HepG2 (cell line): ENCODE results near the gene PLPPR2. TPM values are rescaled to one million over a fixed set of nuclear protein-coding genes. Genes with fewer than 3 reads are reported as not detected.

ENCODE experiments used
- ATAC-seq: fragments of 200-7000 bp; cut with Tn5 transposase; 3 replicates; pipeline ENCODE4 v1.9.1; 2020; ENCODE audit warnings: mild to moderate bottlenecking, moderate library complexity
- BruUV-seq: library from RNA; stranded (reverse); fragments of 400-500 nt; replicated peaks from 2 replicates; lab custom pipeline; 2021; lab: Mats Ljungman, UMichigan
- CTCF ChIA-PET: fragments of 300-600 bp; formaldehyde crosslinking; extraction: SDS; loops from one replicate; lab custom pipeline; 2021; ENCODE audit warnings: low total read pairs, inconsistent platforms, low intra/inter-chr PET ratio; lab: Yijun Ruan, JAX
- POLR2A ChIA-PET: fragments of 350-600 bp; sonication (Branson Sonifier 250); formaldehyde crosslinking; loops from one replicate; lab custom pipeline; 2020; ENCODE audit warnings: antibody characterized with exemption, inconsistent platforms; lab: Yijun Ruan, JAX
- DNase-seq: peaks from one replicate; pipeline ENCODE4 v3.0.0-alpha.2; 2015; ENCODE audit warnings: low spot score
- FAIRE-seq: peaks from 3 replicates; lab custom pipeline; 2011; peaks lifted over from hg19 to GRCh38; lab: Jason Lieb, UNC
- H2AFZ ChIP-seq: one replicate; pipeline ENCODE4 v1.6.1; 2011; ENCODE audit warnings: low read length, inconsistent platforms
- H3K27ac ChIP-seq: fragments of 300-600 bp; 3 replicates; pipeline ENCODE4 v1.8.0; 2011; ENCODE audit warnings: mixed run types, mild to moderate bottlenecking, mixed read lengths, low read length, inconsistent platforms; ENCODE audit not compliant: insufficient read depth; ENCODE audit errors: extremely low read length
- H3K27me3 ChIP-seq, 2 experiments: fragments of 200-600 bp in 1 of 2; 2 replicates in 1 of 2; 3 replicates in 1 of 2; pipeline versions ENCODE4 v1.6.0 to v1.8.0; 2011; ENCODE audit warnings: low read length in 2 of 2, mild to moderate bottlenecking in 2 of 2, moderate library complexity in 2 of 2, inconsistent platforms in 1 of 2; ENCODE audit not compliant: insufficient read depth in 2 of 2, control insufficient read depth in 1 of 2
- H3K36me3 ChIP-seq, 2 experiments: fragments of 200-600 bp in 1 of 2; replicated peaks in 1 of 2; 2 replicates in 1 of 2; 3 replicates in 1 of 2; pipeline versions ENCODE4 v1.5.1 to v1.8.0; 2011; ENCODE audit warnings: low read length in 2 of 2, inconsistent platforms in 1 of 2; ENCODE audit not compliant: insufficient read depth in 2 of 2, control insufficient read depth in 1 of 2
- H3K4me1 ChIP-seq: 2 replicates; pipeline ENCODE4 v1.5.1; 2012; ENCODE audit warnings: low read length, inconsistent platforms; ENCODE audit not compliant: insufficient read depth
- H3K4me2 ChIP-seq: 2 replicates; pipeline ENCODE4 v1.6.0; 2011; ENCODE audit warnings: low read depth, low read length, inconsistent platforms
- H3K4me3 ChIP-seq, 3 experiments: fragments of 200-600 bp in 1 of 3; sonication (generic), shearing (Covaris generic) in 1 of 3; replicated peaks in 1 of 3; 2 replicates each; pipeline ENCODE4 v1.5.1; 2011 to 2016; ENCODE audit warnings: low read length in 3 of 3, inconsistent platforms in 2 of 3, low read depth in 2 of 3, mild to moderate bottlenecking in 2 of 3, control low read depth in 1 of 3, mixed read lengths in 1 of 3; ENCODE audit not compliant: insufficient read depth in 1 of 3
- H3K79me2 ChIP-seq: one replicate; pipeline ENCODE4 v1.6.1; 2011; ENCODE audit warnings: low read length, inconsistent platforms; ENCODE audit not compliant: insufficient read depth
- H3K9ac ChIP-seq: 2 replicates; pipeline ENCODE4 v1.6.0; 2011; ENCODE audit warnings: mild to moderate bottlenecking, low read depth, low read length, inconsistent platforms; ENCODE audit not compliant: insufficient read depth
- H3K9me3 ChIP-seq: 2 replicates; pipeline ENCODE4 v1.5.1; 2012; ENCODE audit warnings: mild to moderate bottlenecking, low read length
- H4K20me1 ChIP-seq: 2 replicates; pipeline ENCODE4 v1.6.0; 2011; ENCODE audit warnings: inconsistent platforms, mild to moderate bottlenecking, low read length, moderate library complexity; ENCODE audit not compliant: insufficient read depth
- DNMT3B ChIP-seq: conservative IDR thresholded peaks from 2 replicates; pipeline ENCODE4 v1.6.1; 2016; ENCODE audit warnings: missing biosample characterization, control low read depth
- MAFF ChIP-seq: IDR thresholded peaks from 2 replicates; pipeline ENCODE4 v1.6.1; 2011; ENCODE audit warnings: low read depth, low read length, improper control_type of control experiment
- MIER3 ChIP-seq: IDR thresholded peaks from 2 replicates; pipeline ENCODE4 v1.6.1; 2016; ENCODE audit warnings: missing compliant biosample characterization, borderline replicate concordance
- NAIF1 ChIP-seq: sonication (generic); formaldehyde crosslinking; IDR thresholded peaks from 2 replicates; pipeline ENCODE4 v1.5.0; 2020; ENCODE audit warnings: mild to moderate bottlenecking, missing genetic modification reagents, borderline replicate concordance
- ZNF788 ChIP-seq: sonication (generic); formaldehyde crosslinking; IDR thresholded peaks from 2 replicates; pipeline ENCODE4 v1.5.0; 2020; ENCODE audit warnings: mild to moderate bottlenecking, missing genetic modification reagents, borderline replicate concordance
- WGBS: methylation state at CpG from one replicate; pipeline ENCODE4 v1.1.6; 2017; ENCODE audit warnings: low lambda C conversion rate; 5-methylcytosine and 5-hydroxymethylcytosine counted together
- in situ Hi-C: cut with HindIII; loops from 2 replicates; pipeline ENCODE4 v1.10.0; 2017; ENCODE audit warnings: low pct_unique_long_range_greater_than_20kb; ENCODE audit not compliant: extremely low pct_ligation_motif_present
- intact Hi-C: fragments of 100-400 bp; cut with micrococcal nuclease; formaldehyde crosslinking; loops from one replicate; pipeline ENCODE4 v1.10.0; 2022; ENCODE audit not compliant: unreplicated experiment
- polyA plus RNA-seq, 8 experiments: library from polyadenylated mRNA; depleted of rRNA in 3 of 8; stranded (reverse) in 7 of 8; unstranded in 1 of 8; fragments of >200 nt; fragmentation: Illumina TruSeq in 4 of 8; extraction: Trizol in 4 of 8; gene quantifications; 2 replicates each; pipeline versions ENCODE4 v1.2.1 to v1.2.3, GENCODE V29; 2011 to 2016; ENCODE audit warnings: low read depth in 4 of 8, missing spikeins in 1 of 8, mixed read lengths in 1 of 8; ENCODE audit not compliant: insufficient read depth in 1 of 8
- total RNA-seq, 5 experiments: library from RNA; depleted of rRNA; stranded (reverse); fragments of >200 nt; fragmentation: Illumina TruSeq; extraction: Trizol; gene quantifications; 2 replicates each; pipeline ENCODE4 v1.2.3, GENCODE V29; 2016; ENCODE audit warnings: low read depth in 1 of 5
- TF ChIP-seq, protein P1 (sequence below): sonication (generic); formaldehyde crosslinking; IDR thresholded peaks from 2 replicates; pipeline ENCODE4 v1.5.1; 2020; ENCODE audit warnings: missing genetic modification reagents, mild to moderate bottlenecking, borderline replicate concordance
- TF ChIP-seq, protein P2 (sequence below): IDR thresholded peaks from 2 replicates; pipeline ENCODE4 v1.6.1; 2016; ENCODE audit warnings: missing compliant biosample characterization, missing genetic modification reagents, borderline replicate concordance
- TF ChIP-seq, protein P3 (sequence below), 2 experiments: IDR thresholded peaks; 2 replicates each; pipeline ENCODE4 v1.6.1; 2011 to 2012; ENCODE audit warnings: low read length in 2 of 2, borderline replicate concordance in 1 of 2, low read depth in 1 of 2, mild to moderate bottlenecking in 1 of 2, moderate library complexity in 1 of 2
- TF ChIP-seq, protein P4 (sequence below): sonication (generic); formaldehyde crosslinking; IDR thresholded peaks from 2 replicates; pipeline ENCODE4 v1.4.0; 2020; ENCODE audit warnings: mild to moderate bottlenecking, missing genetic modification reagents
- TF ChIP-seq, protein P5 (sequence below): sonication (generic); formaldehyde crosslinking; IDR thresholded peaks from 2 replicates; pipeline ENCODE4 v1.4.0; 2020; ENCODE audit warnings: missing genetic modification reagents, borderline replicate concordance

The PLPPR2 gene
- total and polyA plus RNA-seq, 2 of the 13 experiments (the other 11 are each of a cell fraction or from before 2014, with no cell fraction given), result 1.5 to 2.1 TPM

DNA sequence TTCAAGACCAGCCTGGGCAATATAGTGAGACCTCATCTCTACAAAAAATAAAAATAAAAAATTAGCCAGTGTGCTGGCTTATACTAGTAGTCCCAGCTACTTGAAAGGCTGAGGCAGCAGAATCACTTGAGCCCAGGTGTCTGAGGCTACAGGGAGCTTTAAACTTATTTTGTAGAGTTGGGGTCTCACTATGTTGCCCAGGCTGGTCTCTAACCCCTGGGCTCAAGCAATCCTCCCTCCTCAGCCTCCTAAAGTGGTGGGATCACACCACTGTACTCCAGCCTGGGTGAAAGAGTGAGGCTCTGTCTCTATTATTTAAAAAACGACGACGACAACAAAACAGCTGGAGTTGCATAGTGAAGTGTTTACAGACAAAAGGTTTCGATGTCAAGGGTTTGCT is 23.7 kb upstream of the PLPPR2 start (continued):
- TF ChIP-seq, protein P1, sequence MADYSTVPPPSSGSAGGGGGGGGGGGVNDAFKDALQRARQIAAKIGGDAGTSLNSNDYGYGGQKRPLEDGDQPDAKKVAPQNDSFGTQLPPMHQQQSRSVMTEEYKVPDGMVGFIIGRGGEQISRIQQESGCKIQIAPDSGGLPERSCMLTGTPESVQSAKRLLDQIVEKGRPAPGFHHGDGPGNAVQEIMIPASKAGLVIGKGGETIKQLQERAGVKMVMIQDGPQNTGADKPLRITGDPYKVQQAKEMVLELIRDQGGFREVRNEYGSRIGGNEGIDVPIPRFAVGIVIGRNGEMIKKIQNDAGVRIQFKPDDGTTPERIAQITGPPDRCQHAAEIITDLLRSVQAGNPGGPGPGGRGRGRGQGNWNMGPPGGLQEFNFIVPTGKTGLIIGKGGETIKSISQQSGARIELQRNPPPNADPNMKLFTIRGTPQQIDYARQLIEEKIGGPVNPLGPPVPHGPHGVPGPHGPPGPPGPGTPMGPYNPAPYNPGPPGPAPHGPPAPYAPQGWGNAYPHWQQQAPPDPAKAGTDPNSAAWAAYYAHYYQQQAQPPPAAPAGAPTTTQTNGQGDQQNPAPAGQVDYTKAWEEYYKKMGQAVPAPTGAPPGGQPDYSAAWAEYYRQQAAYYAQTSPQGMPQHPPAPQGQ (CRISPR knock-in tag), result no peak
- no peak for TF ChIP-seq MAFF
- TF ChIP-seq, protein P2, sequence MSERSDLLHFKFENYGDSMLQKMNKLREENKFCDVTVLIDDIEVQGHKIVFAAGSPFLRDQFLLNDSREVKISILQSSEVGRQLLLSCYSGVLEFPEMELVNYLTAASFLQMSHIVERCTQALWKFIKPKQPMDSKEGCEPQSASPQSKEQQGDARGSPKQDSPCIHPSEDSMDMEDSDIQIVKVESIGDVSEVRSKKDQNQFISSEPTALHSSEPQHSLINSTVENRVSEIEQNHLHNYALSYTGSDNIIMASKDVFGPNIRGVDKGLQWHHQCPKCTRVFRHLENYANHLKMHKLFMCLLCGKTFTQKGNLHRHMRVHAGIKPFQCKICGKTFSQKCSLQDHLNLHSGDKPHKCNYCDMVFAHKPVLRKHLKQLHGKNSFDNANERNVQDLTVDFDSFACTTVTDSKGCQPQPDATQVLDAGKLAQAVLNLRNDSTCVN (CRISPR knock-in tag), result no peak
- no peak for TF ChIP-seq NAIF1
- TF ChIP-seq, protein P3, sequence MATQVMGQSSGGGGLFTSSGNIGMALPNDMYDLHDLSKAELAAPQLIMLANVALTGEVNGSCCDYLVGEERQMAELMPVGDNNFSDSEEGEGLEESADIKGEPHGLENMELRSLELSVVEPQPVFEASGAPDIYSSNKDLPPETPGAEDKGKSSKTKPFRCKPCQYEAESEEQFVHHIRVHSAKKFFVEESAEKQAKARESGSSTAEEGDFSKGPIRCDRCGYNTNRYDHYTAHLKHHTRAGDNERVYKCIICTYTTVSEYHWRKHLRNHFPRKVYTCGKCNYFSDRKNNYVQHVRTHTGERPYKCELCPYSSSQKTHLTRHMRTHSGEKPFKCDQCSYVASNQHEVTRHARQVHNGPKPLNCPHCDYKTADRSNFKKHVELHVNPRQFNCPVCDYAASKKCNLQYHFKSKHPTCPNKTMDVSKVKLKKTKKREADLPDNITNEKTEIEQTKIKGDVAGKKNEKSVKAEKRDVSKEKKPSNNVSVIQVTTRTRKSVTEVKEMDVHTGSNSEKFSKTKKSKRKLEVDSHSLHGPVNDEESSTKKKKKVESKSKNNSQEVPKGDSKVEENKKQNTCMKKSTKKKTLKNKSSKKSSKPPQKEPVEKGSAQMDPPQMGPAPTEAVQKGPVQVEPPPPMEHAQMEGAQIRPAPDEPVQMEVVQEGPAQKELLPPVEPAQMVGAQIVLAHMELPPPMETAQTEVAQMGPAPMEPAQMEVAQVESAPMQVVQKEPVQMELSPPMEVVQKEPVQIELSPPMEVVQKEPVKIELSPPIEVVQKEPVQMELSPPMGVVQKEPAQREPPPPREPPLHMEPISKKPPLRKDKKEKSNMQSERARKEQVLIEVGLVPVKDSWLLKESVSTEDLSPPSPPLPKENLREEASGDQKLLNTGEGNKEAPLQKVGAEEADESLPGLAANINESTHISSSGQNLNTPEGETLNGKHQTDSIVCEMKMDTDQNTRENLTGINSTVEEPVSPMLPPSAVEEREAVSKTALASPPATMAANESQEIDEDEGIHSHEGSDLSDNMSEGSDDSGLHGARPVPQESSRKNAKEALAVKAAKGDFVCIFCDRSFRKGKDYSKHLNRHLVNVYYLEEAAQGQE (IDR thresholded peaks at IDR 0.05; ENCODE audit: borderline replicate concordance in 1 of 2, low read depth in 1 of 2, low read length in 2 of 2), result no peak

DNA sequence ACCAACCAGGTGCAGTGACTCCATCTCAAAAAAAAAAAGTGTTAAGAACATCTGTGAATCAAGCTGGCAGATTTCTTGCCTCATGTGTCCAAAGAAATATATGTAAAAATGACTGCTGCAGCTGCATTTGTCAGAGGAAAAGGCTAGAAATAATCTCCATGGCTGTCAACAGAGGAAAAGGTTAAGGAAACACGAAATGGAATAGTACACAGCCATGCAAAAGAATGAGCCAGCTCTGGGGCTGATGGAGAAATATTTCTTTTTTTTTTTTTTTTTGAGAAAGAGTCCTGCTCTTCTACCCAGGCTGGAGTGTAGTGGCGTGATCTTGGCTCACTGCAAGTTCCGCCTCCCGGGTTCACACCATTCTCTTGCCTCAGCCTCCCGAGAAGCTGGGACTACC is 22.4 kb upstream of the PLPPR2 start:
- FAIRE-seq (no peak), ATAC-seq (no peak), DNase-seq (no peak)
- no peak overlapping the region for H3K27ac ChIP-seq
- WGBS, result 97% methylated on average over 5 of the region's 5 CpGs
- no peak overlapping the region for H3K4me2 ChIP-seq
- CTCF ChIA-PET, result no interaction called here
- POLR2A ChIA-PET, result interaction anchor here (1.2 to 1.4 kb wide), 2 partner anchors 9 to 13 kb away, joined by 3 to 4 read pairs; partner anchors contain the start of genes CCDC159 and TMEM205
- in situ Hi-C loops, result no loop called here
- BruUV-seq, result no TSS peak
- H3K9me3 ChIP-seq, result no peaks in the 10 kb centered on the region
- peaks cover under 1% of the 10 kb centered on the region for H3K4me1 ChIP-seq
- H4K20me1 ChIP-seq, result no peaks in the 10 kb centered on the region
- no peaks in the 10 kb centered on the region for H3K79me2 ChIP-seq
- H3K9ac ChIP-seq, result no peak overlapping the region
- no peak overlapping the region for H3K4me3 ChIP-seq
- H2AFZ ChIP-seq, result no peak overlapping the region
- H3K27me3 ChIP-seq, result no peaks in the 10 kb centered on the region
- H3K36me3 ChIP-seq, result peaks cover 0 to 2% of the 10 kb centered on the region in 2 experiments; a peak in 1 of 5 replicates
- intact Hi-C loops, result no loop called here
- TF ChIP-seq, protein P4, sequence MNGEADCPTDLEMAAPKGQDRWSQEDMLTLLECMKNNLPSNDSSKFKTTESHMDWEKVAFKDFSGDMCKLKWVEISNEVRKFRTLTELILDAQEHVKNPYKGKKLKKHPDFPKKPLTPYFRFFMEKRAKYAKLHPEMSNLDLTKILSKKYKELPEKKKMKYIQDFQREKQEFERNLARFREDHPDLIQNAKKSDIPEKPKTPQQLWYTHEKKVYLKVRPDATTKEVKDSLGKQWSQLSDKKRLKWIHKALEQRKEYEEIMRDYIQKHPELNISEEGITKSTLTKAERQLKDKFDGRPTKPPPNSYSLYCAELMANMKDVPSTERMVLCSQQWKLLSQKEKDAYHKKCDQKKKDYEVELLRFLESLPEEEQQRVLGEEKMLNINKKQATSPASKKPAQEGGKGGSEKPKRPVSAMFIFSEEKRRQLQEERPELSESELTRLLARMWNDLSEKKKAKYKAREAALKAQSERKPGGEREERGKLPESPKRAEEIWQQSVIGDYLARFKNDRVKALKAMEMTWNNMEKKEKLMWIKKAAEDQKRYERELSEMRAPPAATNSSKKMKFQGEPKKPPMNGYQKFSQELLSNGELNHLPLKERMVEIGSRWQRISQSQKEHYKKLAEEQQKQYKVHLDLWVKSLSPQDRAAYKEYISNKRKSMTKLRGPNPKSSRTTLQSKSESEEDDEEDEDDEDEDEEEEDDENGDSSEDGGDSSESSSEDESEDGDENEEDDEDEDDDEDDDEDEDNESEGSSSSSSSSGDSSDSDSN, result no peak
- no peak for TF ChIP-seq DNMT3B (CRISPR knock-in tag)
- TF ChIP-seq, protein P5, sequence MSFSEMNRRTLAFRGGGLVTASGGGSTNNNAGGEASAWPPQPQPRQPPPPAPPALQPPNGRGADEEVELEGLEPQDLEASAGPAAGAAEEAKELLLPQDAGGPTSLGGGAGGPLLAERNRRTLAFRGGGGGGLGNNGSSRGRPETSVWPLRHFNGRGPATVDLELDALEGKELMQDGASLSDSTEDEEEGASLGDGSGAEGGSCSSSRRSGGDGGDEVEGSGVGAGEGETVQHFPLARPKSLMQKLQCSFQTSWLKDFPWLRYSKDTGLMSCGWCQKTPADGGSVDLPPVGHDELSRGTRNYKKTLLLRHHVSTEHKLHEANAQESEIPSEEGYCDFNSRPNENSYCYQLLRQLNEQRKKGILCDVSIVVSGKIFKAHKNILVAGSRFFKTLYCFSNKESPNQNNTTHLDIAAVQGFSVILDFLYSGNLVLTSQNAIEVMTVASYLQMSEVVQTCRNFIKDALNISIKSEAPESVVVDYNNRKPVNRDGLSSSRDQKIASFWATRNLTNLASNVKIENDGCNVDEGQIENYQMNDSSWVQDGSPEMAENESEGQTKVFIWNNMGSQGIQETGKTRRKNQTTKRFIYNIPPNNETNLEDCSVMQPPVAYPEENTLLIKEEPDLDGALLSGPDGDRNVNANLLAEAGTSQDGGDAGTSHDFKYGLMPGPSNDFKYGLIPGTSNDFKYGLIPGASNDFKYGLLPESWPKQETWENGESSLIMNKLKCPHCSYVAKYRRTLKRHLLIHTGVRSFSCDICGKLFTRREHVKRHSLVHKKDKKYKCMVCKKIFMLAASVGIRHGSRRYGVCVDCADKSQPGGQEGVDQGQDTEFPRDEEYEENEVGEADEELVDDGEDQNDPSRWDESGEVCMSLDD (CRISPR knock-in tag), result no peak
- TF ChIP-seq MIER3 (CRISPR knock-in tag), result no peak
- no peak for TF ChIP-seq ZNF788 (CRISPR knock-in tag)
